ENCODE measurements around the gene JMY. TPM values are rescaled to one million over a fixed set of nuclear protein-coding genes. Genes with fewer than 3 reads are reported as not detected.
"Not testable (repeated sequence)": the region's sequence is repeated elsewhere in the genome, so short reads cannot be mapped to it uniquely, and the experiment has no call there.

Gene JMY
- total RNA-seq, 4 donors from 2014 or later: 5.8 to 15.8 (median 8.9) TPM

DNA sequence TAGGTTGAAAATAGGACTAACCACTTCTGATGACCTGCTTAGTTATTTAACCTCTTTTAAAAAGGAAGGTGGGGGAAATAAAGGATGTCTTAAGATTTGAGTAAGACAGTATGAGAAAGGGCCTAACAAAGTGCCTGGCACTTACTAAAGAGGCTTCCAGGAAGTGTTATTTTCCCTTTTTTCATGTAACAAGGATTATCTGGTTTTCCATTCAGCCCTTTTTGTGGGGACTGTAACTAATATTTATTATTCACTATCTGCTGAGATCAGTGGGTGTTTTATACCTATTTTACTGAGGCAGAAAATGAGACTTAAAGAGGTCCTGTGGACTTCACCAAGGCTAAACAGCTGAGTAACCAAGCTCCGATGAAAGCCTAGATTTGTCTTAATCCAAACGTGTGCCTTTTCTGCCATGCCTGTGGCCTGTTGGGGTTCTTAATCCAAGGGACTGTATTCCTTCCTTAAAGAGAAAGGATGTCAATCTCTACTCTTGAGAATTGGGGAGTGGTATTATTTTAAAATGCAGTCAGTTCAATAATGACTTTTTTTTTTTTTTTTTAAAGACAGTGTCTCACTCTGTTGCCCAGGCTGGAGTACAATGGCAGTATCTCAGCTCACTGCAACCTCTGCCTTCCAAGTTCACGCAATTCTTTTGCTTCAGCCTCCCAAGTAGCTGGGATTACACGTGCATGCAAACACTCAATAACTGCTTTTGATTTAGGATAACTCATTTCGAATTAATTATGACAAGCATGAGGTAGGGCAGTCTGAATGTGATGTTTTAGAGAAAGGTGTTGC, 6.5 kb downstream of the JMY start:
- intact Hi-C loops (cut with DNase I): no loop called here
- WGBS, 2 donors: 48 to 66% methylated on average over 5 of the region's 5 CpGs
- no peaks in the 10 kb centered on the region for H3K27me3 ChIP-seq
- no peaks in the 10 kb centered on the region for H3K9me3 ChIP-seq
- TF ChIP-seq, protein P1, sequence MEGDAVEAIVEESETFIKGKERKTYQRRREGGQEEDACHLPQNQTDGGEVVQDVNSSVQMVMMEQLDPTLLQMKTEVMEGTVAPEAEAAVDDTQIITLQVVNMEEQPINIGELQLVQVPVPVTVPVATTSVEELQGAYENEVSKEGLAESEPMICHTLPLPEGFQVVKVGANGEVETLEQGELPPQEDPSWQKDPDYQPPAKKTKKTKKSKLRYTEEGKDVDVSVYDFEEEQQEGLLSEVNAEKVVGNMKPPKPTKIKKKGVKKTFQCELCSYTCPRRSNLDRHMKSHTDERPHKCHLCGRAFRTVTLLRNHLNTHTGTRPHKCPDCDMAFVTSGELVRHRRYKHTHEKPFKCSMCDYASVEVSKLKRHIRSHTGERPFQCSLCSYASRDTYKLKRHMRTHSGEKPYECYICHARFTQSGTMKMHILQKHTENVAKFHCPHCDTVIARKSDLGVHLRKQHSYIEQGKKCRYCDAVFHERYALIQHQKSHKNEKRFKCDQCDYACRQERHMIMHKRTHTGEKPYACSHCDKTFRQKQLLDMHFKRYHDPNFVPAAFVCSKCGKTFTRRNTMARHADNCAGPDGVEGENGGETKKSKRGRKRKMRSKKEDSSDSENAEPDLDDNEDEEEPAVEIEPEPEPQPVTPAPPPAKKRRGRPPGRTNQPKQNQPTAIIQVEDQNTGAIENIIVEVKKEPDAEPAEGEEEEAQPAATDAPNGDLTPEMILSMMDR (IDR thresholded peaks at IDR 0.05): no peak
- TF ChIP-seq POLR2A (IDR thresholded peaks at IDR 0.05): no peak
- no peak overlapping the region for H3K4me3 ChIP-seq
- H3K27ac ChIP-seq: no peak overlapping the region
- no peak for DNase-seq
- peaks cover 0 to 71% (median 15%) of the 10 kb centered on the region in 3 donors for H3K4me1 ChIP-seq
- no peaks in the 10 kb centered on the region for H3K36me3 ChIP-seq

DNA sequence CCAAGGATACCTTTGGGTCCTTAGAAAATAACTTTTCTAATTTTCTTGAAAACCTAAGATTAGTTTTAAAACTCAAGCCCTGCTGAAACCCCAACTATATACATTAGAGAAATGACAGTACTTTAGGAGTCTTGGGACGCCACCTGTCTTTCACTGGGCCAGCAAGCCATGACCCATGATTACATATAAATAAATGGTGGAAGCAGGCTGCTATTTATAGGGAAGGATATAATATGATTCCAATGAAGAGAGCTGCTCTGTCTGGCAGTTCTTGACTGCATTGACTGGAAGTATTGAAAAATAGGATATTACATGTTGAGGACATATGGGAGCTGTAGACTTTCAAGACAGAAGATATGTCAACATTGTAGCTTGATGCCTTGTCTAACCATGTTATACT, 7.3 kb downstream of the JMY start:
- no peaks in the 10 kb centered on the region for H3K36me3 ChIP-seq
- no peaks in the 10 kb centered on the region for H3K27me3 ChIP-seq
- intact Hi-C loops (cut with DNase I): no loop called here
- H3K4me3 ChIP-seq: no peak overlapping the region
- no peak for TF ChIP-seq POLR2A (IDR thresholded peaks at IDR 0.05)
- TF ChIP-seq, protein P1 (IDR thresholded peaks at IDR 0.05): no peak
- H3K4me1 ChIP-seq: peaks cover 0 to 64% (median 15%) of the 10 kb centered on the region in 3 donors
- 92 to 100% methylated on average over 1 of the region's 1 CpG for WGBS, 2 donors
- DNase-seq: no peak
- no peaks in the 10 kb centered on the region for H3K9me3 ChIP-seq
- H3K27ac ChIP-seq: no peak overlapping the region

DNA sequence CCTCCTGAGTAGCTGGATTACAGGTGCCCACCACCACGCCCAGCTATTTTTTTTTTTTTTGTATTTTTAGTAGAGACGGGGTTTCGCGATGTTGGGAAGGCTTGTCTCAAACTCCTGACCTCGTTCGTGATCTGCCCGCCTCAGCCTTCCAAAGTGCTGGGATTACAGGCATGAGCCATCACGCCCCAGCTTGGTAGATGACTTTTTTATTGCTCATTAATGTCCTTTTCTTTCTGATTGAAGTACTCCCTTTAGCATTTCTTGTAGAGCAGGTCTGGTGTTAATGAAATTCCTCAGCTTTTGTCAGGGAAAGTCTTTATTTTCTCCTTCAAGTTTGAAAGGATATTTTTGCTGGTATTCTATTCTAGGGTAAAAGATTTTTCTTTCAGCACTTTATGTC, 18.1 kb downstream of the JMY start:
- intact Hi-C loops (cut with DNase I); DNase-seq; H3K9me3 ChIP-seq; H3K4me3 ChIP-seq; H3K27me3 ChIP-seq; H3K36me3 ChIP-seq: not testable (repeated sequence)
- Histone ChIP-seq H3K27ac (peak overlapping the region in 3 of 4 donors; percentile 40 to 50 (median 43)), H3K4me1 (peaks cover 11 to 41% (median 11%) of the 10 kb centered on the region in 3 donors)
- WGBS, 2 donors: 30 to 38% methylated on average over 8 of the region's 8 CpGs

DNA sequence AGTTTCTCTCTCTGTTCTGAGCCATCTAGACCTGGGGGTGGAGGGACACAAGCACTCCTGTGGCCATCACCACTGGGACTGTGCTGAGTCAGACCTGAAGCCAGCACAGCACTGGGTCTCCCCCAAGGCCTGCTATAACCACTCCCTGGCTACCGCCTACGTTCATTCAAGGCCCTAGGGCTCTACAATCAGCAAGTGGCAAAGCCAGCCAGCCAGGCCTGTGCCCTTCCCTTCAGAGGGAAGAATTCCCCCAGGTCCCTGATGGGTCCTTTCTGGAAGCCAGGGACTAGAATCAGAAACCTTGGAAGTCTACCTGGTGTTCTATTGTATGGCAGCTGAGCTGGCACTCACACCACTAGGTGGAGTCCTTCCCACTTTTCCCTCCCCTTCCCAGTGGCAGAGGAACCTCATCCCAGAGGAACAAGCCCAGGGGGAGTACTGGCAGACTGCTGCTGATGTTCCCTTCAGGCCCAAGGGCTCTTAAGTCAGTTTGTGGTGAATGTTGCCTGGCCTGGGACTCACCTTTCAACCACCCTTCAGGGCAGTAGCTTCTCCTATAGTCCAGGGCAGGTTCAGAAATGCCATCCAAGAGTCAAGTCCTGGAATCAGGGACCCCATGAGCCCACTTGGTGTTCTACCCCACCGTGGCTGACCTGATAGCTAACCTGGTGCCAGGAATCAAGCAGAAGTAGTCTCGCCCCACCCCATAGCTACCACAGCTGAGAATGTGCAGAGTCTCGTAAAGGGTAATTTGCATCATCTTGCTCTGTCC, 20.0 kb downstream of the JMY start:
- DNase-seq: no peak
- 71 to 74% methylated on average over 3 to 5 of the region's 5 CpGs for WGBS, 2 donors
- H3K27me3 ChIP-seq: no peaks in the 10 kb centered on the region
- no peak for TF ChIP-seq POLR2A (IDR thresholded peaks at IDR 0.05)
- TF ChIP-seq, protein P1 (IDR thresholded peaks at IDR 0.05): peak in 4 of 6 experiments; percentile 10 to 56 (median 28)
- intact Hi-C loops (cut with DNase I): no loop called here
- no peaks in the 10 kb centered on the region for H3K9me3 ChIP-seq
- no peaks in the 10 kb centered on the region for H3K36me3 ChIP-seq
- H3K4me3 ChIP-seq: no peak overlapping the region
- peaks cover 11 to 41% (median 11%) of the 10 kb centered on the region in 3 donors for H3K4me1 ChIP-seq
- H3K27ac ChIP-seq: peak overlapping the region in 1 of 4 donors; percentile 44

DNA sequence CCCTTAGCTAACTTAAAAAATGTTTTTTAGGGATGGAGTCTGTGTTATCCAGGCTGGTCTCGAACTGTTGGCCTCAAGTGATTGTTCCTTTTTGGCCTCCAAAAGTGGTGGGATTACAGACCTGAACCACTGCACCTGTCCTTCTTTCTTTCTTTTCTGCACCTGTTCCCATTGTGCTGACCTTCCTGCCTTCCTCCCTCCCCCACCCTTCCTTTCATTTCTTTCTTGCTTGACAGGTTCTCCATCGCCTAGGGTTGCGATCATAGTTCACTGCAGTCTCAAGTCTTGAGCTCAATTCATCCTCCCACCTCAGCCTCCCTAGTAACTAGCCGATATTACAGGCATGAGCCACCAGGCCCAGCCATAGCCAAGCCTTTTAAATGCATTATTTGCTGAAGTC, 20.6 kb downstream of the JMY start:
- no peak for DNase-seq
- H3K27ac ChIP-seq: peak overlapping the region in 1 of 4 donors; percentile 44
- H3K4me1 ChIP-seq: peaks cover 11 to 41% (median 11%) of the 10 kb centered on the region in 3 donors
- H3K4me3 ChIP-seq: no peak overlapping the region
- no peaks in the 10 kb centered on the region for H3K9me3 ChIP-seq
- intact Hi-C loops (cut with DNase I): no loop called here
- WGBS, 2 donors: 58 to 80% methylated on average over 4 of the region's 4 CpGs
- no peaks in the 10 kb centered on the region for H3K36me3 ChIP-seq
- TF ChIP-seq, protein P1 (IDR thresholded peaks at IDR 0.05): no peak
- no peak for TF ChIP-seq POLR2A (IDR thresholded peaks at IDR 0.05)
- H3K27me3 ChIP-seq: no peaks in the 10 kb centered on the region

All from esophagus squamous epithelium (tissue), 5 donors.